ENCODE results near the gene H2BW2.

The H2BW2 gene

DNA sequence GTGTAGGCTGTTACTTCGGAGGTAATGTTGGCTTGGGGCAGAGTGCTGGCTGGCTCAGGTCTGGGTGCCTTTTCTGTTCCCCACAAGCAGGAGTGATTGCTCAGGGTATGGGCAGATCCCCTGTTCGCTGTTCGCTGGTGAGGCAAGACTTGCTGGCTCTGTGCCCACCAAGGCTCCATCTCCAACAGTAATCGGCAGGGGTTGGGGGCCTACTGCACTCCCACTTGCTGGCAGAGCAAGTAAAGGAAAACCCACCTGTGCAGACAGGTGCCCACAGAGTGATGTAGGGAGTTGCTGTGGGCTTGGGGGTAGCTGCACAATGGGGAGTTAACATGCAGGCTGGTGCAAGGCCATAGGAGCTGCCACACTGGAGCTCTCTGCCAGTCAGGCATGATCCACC is 44.3 kb downstream of the H2BW2 start:
- TF ChIP-seq POLR2A (IDR thresholded peaks at IDR 0.05; ENCODE audit: low read depth, low read length) (no peak), TAF1 (IDR thresholded peaks at IDR 0.05; ENCODE audit: borderline replicate concordance, low read depth, low read length) (no peak), POLR2AphosphoS5 (IDR thresholded peaks at IDR 0.05; ENCODE audit: low read depth, low read length) (no peak)
- no peak for FAIRE-seq
- no peak for DNase-seq (ENCODE audit: insufficient read length)

DNA sequence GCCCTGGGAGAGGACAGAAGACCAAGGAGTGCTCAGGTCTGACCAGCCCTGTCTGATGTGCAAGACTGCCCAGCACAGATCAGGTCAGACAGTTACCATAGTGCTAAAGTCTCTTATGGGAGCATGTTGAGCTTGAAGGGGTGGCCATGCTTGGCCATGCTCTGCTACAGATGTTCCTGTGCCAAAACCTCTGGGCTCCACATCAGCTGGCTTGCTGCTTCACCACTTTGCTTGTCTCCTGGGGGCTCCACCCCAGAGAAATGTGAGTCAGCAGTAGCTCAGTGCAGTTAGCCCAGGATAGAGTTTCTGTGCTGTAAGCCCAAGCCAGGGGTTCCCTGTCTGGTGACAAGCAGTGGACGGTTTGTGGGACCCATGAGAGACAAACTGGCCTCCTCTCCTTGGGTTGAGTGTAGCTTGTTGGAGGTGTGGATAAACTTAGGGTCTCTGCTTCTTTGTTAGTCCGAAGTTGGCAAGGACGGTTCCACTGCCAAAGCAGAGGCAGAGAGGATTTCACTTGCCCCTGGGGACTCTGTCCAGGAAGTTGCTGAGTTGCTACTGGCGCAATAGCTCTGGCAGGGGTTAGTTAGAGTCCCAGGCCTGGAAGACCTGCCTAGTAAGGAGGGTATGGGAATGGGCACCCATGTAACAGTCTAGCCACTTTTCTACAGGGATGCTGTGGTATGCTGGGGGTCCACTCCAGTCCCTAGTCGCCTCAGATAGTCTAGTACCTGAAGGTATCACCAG is 45.0 kb downstream of the H2BW2 start:
- FAIRE-seq (no peak), DNase-seq (ENCODE audit: insufficient read length) (no peak)
- TF ChIP-seq TAF1 (IDR thresholded peaks at IDR 0.05; ENCODE audit: borderline replicate concordance, low read depth, low read length): no peak
- no peak for TF ChIP-seq POLR2AphosphoS5 (IDR thresholded peaks at IDR 0.05; ENCODE audit: low read depth, low read length)
- no peak for TF ChIP-seq POLR2A (IDR thresholded peaks at IDR 0.05; ENCODE audit: low read depth, low read length)

DNA sequence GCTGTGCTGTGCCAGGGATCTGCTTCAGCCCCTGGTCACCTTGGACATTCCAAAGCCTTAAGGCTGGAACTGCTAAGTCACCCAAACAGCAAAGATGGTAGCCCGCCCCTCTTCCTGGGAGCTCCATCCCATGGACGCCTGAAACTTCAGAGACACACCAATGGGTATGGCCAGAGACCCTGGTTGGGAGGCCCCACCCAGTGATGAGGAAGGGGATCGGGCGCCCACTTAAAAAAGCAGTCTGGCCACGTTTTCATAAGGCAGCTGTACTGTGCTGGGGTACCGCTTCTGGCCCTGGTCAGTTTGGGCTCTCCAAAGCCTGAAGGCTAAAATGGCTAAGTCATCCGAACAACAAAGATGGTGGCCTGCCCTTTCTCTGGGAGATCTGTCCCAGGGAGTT is 45.7 kb downstream of the H2BW2 start:
- TF ChIP-seq POLR2A (IDR thresholded peaks at IDR 0.05; ENCODE audit: low read depth, low read length) (no peak), POLR2AphosphoS5 (IDR thresholded peaks at IDR 0.05; ENCODE audit: low read depth, low read length) (no peak), TAF1 (IDR thresholded peaks at IDR 0.05; ENCODE audit: borderline replicate concordance, low read depth, low read length) (no peak)
- FAIRE-seq (no peak), DNase-seq (ENCODE audit: insufficient read length) (no peak)

DNA sequence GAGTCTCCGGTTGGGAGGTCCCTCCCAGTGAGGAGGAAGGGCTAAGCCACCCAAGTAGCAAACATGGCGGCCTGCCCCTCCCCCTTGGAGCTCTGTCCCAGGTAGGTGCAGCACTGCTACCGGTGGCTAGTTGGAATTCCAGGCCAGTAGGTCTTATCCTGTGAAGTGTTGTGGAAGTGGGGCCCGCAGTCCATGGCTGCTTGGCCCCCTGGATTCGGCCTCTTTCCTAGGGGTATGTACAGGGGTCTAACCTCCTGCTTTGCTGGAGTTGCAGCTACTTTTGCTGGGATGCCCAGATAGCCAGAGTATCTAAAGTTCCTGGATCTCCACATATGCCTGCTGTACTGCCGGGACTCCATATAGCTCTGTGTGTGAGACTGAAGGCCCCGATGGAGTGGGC is 46.2 kb downstream of the H2BW2 start:
- TF ChIP-seq TAF1 (IDR thresholded peaks at IDR 0.05; ENCODE audit: borderline replicate concordance, low read depth, low read length) (no peak), POLR2AphosphoS5 (IDR thresholded peaks at IDR 0.05; ENCODE audit: low read depth, low read length) (no peak), POLR2A (IDR thresholded peaks at IDR 0.05; ENCODE audit: low read depth, low read length) (no peak)
- no peak for FAIRE-seq
- no peak for DNase-seq (ENCODE audit: insufficient read length)

Data from GM12892 (cell line).